ENCODE results near the gene HNRNPUL1.
A peak's percentile ranks its signal among the peaks of the same experiment; 100 is the strongest.

The HNRNPUL1 gene

DNA sequence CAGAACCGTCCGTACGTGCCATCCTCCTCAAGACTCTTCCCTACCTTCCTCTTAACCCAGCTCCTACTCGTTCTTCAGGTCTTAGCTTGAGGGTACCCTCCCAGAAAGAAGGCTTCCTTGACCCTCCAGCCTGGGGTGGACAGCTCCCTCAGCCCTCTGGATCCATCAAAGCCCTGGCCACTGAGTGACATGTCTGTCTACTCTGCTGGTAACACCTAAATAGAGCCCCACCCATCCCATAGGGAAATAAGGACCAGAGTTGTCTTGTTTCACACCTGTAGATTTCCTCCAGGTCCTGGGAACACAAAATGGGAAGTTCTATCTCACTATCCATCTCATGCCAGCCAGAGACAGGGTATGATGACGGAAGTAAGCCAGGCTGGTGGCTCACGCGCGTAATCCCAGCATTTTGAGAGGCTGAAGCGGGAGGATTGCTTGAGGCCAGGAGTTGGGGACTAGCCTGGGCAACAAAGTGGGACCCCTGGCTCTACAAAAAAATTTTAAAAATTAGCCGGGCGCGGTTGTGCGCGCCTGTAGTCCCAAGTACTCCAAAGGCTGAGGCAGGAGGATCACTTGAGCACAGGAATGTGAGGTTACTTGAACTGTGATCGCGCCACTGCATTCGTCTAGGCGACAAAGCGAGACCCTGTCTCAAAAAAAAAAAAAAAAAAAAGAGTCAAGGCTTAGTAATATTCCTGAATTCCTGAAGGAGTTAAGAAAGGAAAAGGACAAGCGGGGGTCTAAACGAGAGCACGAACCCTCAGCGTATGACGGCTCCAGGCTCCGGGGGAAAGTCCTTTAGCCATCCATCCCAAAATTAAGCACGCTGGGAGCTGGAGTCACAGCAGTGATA, 45.2 kb downstream of the HNRNPUL1 start:
- DNase-seq, result no peak

GRCh38 chr19:41310033-41310831, 46.1 kb downstream of the HNRNPUL1 start, which contains the start of gene CCDC97:
TSS of gene CCDC97 (plus strand) at chr19:41310172. CDS start at chr19:41310311, 139 bp downstream.
- peak; percentile 92 for DNase-seq

DNA sequence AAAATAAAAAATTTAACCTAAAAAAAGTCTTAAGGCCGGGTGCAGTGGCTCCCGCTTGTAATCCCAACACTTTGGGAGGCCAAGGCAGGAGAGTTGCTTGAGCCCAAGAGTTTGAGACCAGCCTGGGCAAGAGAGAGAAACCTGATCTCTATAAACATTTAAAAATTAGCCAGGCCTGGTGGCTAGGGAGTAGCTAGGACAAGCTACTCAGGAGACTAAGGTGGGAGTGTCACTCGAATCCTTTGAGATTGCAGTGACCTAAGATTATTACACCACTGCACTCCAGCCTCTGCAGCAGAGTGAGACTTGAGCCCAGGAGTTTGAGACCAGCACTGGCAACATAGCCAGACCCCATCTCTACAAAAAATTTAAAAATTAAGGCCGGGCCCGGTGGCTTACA, 46.9 kb downstream of the HNRNPUL1 start:
- no peak for DNase-seq

- no peak for DNase-seq
Measured at GRCh38 chr19:41311613-41312012, 47.4 kb downstream of the HNRNPUL1 start.

DNA sequence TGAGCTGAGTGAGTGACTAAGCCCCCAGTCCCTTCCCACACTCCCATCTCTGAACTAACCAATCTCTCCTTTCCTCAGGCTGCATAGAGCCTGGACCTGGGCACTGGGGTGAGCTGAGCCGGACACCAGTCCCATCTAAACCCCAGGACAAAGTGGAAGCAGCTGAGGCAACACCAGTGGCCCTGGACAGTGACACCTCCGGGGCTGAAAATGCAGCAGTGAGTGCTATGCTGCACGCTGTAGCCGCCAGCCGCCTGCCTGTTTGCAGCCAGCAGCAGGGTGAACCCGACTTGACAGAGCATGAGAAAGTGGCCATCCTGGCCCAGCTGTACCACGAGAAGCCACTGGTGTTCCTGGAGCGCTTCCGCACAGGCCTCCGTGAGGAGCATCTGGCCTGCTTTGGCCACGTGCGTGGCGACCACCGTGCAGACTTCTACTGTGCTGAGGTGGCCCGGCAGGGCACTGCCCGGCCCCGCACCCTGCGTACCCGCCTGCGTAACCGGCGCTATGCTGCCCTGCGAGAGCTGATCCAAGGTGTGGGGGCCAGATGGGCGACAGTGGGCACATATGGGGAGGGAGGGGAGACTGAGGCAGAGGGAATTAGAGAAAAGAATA, 52.2 kb downstream of the HNRNPUL1 start:
- no peak for DNase-seq

- DNase-seq, result no peak
Measured at GRCh38 chr19:41318696-41319499, 54.7 kb downstream of the HNRNPUL1 start.

GRCh38 chr19:41319500-41320184, 55.5 kb downstream of the HNRNPUL1 start:
- DNase-seq, result no peak

DNA sequence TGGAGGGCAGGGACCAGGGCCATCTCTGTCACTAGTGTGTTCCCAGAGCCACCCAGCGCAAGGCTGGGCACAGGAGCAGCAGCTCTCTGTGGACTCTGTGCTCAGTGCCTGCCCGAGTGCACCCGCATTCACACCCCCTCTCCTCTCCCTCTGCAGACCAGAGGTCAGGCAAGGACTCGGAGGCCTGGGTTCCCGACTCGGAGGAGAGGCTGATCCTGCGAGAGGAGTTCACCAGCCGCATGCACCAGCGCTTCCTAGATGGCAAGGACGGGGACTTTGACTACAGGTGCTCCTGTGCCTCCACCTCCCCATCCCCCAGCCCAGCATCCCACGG, 56.0 kb downstream of the HNRNPUL1 start:
- no peak for DNase-seq

- no peak for DNase-seq
Measured at GRCh38 chr19:41320568-41320967, 56.4 kb downstream of the HNRNPUL1 start.

- no peak for DNase-seq
Measured at GRCh38 chr19:41321204-41321599, 57.0 kb downstream of the HNRNPUL1 start.

DNA sequence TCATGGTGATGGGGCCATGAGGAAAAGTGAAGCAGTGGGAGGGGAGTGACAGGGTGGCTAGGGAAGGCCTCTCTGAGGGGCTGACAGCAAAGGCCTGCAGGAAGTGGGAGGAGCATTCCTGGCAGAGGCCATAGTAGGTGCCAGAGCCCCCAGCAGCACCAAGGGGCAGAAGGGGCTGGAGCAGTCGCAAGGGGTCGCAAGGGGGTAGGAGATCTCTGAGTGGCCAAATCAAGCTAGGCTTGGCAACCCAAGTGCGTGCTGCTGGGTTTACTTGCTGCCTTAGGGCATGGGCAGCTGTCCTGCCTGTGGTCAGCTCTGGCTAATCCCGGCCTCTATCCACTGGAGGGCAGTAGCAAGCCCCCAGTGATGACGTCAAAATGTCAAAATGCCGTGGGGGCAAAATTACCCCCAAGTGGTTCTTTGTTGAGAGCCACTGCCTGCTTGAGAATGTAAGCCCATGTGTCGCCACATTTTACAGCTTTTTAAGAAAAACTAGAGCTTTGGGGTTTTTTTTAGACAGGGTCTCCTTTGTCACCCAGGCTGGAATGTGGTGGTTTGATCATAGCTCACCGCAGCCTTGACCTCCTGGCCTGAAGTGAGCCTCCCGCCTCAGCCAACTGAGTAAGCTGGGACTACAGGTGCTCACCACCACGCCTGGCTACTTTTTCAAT, 57.6 kb downstream of the HNRNPUL1 start:
- DNase-seq, result no peak

DNA sequence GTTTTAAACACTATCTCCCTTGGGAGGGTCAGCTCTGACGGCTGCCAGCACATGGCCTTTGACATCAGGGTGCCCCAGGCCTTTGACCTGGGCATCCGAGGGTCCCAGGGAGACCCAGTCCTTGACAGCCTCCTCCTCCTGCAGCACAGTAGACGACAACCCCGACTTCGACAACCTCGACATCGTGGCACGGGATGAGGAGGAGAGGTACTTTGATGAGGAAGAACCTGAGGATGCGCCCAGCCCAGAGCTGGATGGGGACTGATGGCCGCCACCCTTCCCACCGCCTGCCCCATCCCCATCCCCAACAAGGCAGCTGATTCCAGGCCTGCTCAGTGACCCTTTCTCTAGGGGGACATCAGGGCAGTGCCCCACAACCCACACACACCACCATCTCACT, 58.3 kb downstream of the HNRNPUL1 start:
- no peak for DNase-seq

GRCh38 chr19:41323023-41323422, 58.9 kb downstream of the HNRNPUL1 start:
- DNase-seq, result no peak

DNA sequence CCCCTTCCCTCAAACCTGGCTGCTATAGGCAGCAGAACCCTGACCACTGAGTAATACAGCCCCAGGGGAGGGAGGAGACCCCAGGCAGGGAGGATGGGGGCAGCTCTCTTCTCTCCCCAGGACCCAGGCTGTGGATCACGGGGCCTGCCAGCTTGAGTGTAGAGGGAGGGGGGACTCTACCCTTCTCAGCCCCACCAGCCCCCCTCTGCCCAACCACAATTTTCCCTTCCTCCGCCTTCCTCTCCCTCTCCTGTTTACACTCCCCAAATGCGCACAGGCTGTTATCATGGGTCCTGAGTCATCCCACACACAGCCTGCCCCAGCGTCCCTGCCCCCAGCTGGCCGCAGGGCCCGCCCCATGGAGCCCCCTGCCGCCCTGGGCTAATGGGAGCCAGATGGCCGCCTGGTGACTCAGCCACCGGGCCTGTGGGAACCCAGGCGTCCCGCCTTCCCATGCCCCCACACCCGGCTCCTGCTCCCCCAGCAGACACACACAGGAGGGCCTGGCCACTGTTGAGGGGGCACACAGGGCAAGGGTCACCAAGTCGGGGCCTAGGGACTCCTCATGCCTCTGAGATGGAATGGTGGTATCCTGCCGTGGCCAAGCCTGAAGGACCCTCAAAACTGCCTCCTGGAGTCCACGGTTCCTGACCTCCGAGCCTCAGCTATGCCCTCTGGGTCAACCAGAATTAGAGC, 59.4 kb downstream of the HNRNPUL1 start:
- DNase-seq, result no peak

DNA sequence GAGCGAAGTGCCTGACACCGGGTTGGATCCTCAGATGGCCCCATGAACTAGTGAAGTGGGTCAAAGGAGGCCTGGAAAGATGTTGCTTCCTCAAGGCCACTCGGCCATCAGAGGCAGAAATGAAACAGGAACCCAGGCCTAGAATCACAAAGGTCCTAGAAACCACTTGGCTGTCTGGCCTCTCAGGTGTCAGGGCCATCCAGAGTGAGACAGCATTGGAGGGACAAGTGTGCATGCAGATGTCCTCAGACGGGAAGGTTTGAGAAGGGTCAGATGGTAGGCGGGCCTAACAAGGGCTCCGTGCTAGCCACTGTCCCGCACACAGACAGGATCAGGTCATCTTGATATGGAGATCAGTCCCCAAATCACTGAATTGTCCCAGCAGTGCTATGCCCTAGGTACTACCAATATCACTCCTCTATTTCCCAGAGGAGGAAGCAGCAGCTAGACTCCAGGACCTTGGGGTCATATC, 60.1 kb downstream of the HNRNPUL1 start:
- no peak for DNase-seq

GRCh38 chr19:41324921-41325639, 60.9 kb downstream of the HNRNPUL1 start:
- peak; percentile 29 for DNase-seq

DNA sequence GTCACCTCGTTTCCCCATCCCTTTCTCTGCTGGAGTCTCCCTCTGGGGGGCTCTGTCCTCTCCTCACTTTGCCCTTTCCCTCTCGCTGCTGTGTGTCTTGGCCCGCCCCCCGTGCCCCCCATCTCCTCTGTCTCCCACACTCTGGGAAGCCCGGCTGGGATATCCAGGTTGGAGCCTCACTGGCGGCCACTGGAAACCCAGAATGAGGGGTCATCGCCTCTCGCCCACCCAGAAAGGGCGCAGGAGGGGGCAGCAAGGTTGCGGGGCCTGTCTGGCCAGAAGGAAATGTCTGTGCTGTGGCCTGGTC, 61.4 kb downstream of the HNRNPUL1 start:
- no peak for DNase-seq

DNA sequence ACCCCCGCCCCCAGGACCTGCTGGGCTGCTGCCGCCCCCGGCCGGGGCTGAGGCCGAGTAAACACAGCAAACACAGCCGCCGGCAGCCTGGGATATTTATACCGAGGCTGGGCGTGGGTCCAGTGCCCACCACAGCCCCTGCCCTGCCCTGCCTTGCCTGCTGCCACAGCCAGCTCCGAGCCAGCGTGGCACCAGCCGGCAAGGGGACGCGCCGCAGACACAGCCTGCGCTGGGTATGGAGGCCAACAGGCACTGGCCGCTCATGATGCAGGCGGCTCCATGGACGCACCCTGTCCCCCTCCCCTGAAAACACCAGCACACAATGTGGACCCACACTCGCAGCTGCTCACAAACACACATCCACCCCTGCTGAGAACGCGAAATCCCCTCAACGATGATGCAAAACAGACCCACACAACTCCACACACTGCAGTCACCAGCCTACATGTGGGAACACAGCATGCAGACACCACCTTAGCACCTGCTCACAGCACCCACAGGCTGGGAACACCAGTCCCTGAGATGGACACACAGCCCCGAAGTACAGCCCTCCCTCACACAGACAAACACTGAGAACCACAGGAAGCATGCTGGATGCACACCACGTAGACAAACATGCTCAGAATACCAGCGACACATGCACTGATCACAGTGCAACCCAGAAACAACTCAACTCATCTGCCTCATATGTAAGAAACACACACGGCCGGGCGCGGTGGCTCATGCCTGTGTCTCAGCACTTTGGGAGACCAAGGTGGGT, 62.0 kb downstream of the HNRNPUL1 start:
- DNase-seq, result peak; percentile 44

DNA sequence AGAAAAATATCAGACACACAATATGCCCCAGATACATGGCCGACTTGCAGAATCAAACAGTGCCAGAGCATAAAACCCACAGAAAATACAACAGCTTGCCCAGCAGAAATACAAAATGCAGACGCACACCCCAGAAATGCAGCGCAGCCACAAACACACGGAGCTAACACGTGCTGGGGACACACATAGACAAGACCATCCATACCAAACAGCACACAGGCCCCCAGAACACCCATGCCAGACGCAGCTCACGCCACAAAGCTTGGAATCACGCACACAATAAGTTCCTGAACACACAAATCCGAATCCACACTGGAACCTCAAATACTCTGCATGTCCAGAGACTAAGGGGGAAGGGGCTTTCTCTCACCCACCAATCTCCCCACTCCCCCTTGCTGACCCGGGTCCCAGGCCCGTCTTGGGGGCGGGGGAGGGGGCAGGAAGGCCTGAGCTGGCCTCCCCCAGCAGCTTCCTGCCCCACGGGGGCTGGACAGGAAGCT, 63.0 kb downstream of the HNRNPUL1 start:
- DNase-seq, result peak; percentile 46
